Measurements from ENCODE around the gene MIER3. TPM values are rescaled to one million over a fixed set of nuclear protein-coding genes. Genes with fewer than 3 reads are reported as not detected.

The MIER3 gene
- total RNA-seq, 1 experiment from 2014 or later, result 6.5 TPM

- Histone ChIP-seq H3K9me3 (ENCODE audit: low read length) (no peaks in the 10 kb centered on the region), H4K20me1 (ENCODE audit: low read length) (no peaks in the 10 kb centered on the region), H3K79me2 (ENCODE audit: low read length) (no peaks in the 10 kb centered on the region), H3K4me2 (ENCODE audit: low read length) (no peak overlapping the region), H2AFZ (ENCODE audit: low read length) (no peak overlapping the region), H3K4me1 (ENCODE audit: insufficient read depth, low read length) (no peaks in the 10 kb centered on the region), H3K27me3 (ENCODE audit: low read length) (no peaks in the 10 kb centered on the region), H3K9me2 (replicated peaks; ENCODE audit: low read length) (no peaks in the 10 kb centered on the region), H3F3A (ENCODE audit: low read length, unreplicated experiment) (no peaks in the 10 kb centered on the region), H3K9ac (ENCODE audit: low read length) (no peak overlapping the region), H3K4me3 (ENCODE audit: low read length) (no peak overlapping the region), H3K27ac (ENCODE audit: low read length) (no peak overlapping the region), H3K36me3 (ENCODE audit: low read depth, low read length) (peaks cover 16% of the 10 kb centered on the region)
- DNase-seq (no peak), ATAC-seq (no peak)
- BruUV-seq (replicated peaks), result no TSS peak
- ChIA-PET POLR2A (ENCODE audit: unreplicated experiment) (no interaction called here), CTCF (no interaction called here)
- TF ChIP-seq CTCF (conservative IDR thresholded peaks at IDR 0.05; ENCODE audit: low read depth, low read length) (no peak), EZH2 (IDR thresholded peaks at IDR 0.05; ENCODE audit: low read length, unreplicated experiment) (no peak), EZH2phosphoT487 (IDR thresholded peaks at IDR 0.05; ENCODE audit: borderline replicate concordance, low read length) (no peak)
- intact Hi-C loops (cut with micrococcal nuclease), result no loop called here
Measured at GRCh38 chr5:56919942-56920662, 31.8 kb downstream of the MIER3 start.

GRCh38 chr5:56918054-56918453 lies 33.9 kb downstream of the MIER3 start:
- POLR2A ChIA-PET (ENCODE audit: unreplicated experiment), result no interaction called here
- intact Hi-C loops (cut with micrococcal nuclease), result no loop called here
- Histone ChIP-seq H3K9ac (ENCODE audit: low read length) (no peak overlapping the region), H4K20me1 (ENCODE audit: low read length) (no peaks in the 10 kb centered on the region), H3K36me3 (ENCODE audit: low read depth, low read length) (peaks cover 11% of the 10 kb centered on the region; the same call in 1 of the 2 replicates), H3K9me3 (ENCODE audit: low read length) (no peaks in the 10 kb centered on the region), H2AFZ (ENCODE audit: low read length) (no peak overlapping the region), H3K79me2 (ENCODE audit: low read length) (no peaks in the 10 kb centered on the region), H3F3A (ENCODE audit: low read length, unreplicated experiment) (no peaks in the 10 kb centered on the region), H3K4me2 (ENCODE audit: low read length) (no peak overlapping the region), H3K27ac (ENCODE audit: low read length) (no peak overlapping the region), H3K27me3 (ENCODE audit: low read length) (no peaks in the 10 kb centered on the region), H3K4me3 (ENCODE audit: low read length) (no peak overlapping the region), H3K4me1 (ENCODE audit: insufficient read depth, low read length) (no peaks in the 10 kb centered on the region), H3K9me2 (replicated peaks; ENCODE audit: low read length) (no peaks in the 10 kb centered on the region)
- no peak for DNase-seq
- no TSS peak for BruUV-seq (replicated peaks)
- TF ChIP-seq EZH2phosphoT487 (IDR thresholded peaks at IDR 0.05; ENCODE audit: borderline replicate concordance, low read length) (no peak), EZH2 (IDR thresholded peaks at IDR 0.05; ENCODE audit: low read length, unreplicated experiment) (no peak), CTCF (conservative IDR thresholded peaks at IDR 0.05; ENCODE audit: low read depth, low read length) (no peak)
- no peak for ATAC-seq
- CTCF ChIA-PET, result no interaction called here

GRCh38 chr5:56917534-56917933 lies 34.4 kb downstream of the MIER3 start:
- no peak for ATAC-seq
- no peak overlapping the region for H3K4me3 ChIP-seq (ENCODE audit: low read length)

More at GRCh38 chr5:56917534-56917933, 34.4 kb downstream of the MIER3 start:
- Histone ChIP-seq H3K27ac (ENCODE audit: low read length) (no peak overlapping the region), H3K4me1 (ENCODE audit: insufficient read depth, low read length) (no peaks in the 10 kb centered on the region), H3K9ac (ENCODE audit: low read length) (no peak overlapping the region), H3K9me2 (replicated peaks; ENCODE audit: low read length) (no peaks in the 10 kb centered on the region), H3K4me2 (ENCODE audit: low read length) (no peak overlapping the region), H3K9me3 (ENCODE audit: low read length) (no peaks in the 10 kb centered on the region), H3K79me2 (ENCODE audit: low read length) (no peaks in the 10 kb centered on the region), H3K27me3 (ENCODE audit: low read length) (no peaks in the 10 kb centered on the region), H3K36me3 (ENCODE audit: low read depth, low read length) (0 out of 2 replicates have a peak, but pooled peaks cover 8% of the 10 kb centered on the region), H4K20me1 (ENCODE audit: low read length) (no peaks in the 10 kb centered on the region), H2AFZ (ENCODE audit: low read length) (no peak overlapping the region), H3F3A (ENCODE audit: low read length, unreplicated experiment) (no peaks in the 10 kb centered on the region)
- BruUV-seq (replicated peaks), result no TSS peak
- DNase-seq, result no peak
- CTCF ChIA-PET, result no interaction called here
- intact Hi-C loops (cut with micrococcal nuclease), result no loop called here
- TF ChIP-seq EZH2phosphoT487 (IDR thresholded peaks at IDR 0.05; ENCODE audit: borderline replicate concordance, low read length) (no peak), EZH2 (IDR thresholded peaks at IDR 0.05; ENCODE audit: low read length, unreplicated experiment) (no peak), CTCF (conservative IDR thresholded peaks at IDR 0.05; ENCODE audit: low read depth, low read length) (no peak)
- POLR2A ChIA-PET (ENCODE audit: unreplicated experiment), result no interaction called here
